HCT116 (cell line): ENCODE data around the gene LGI2. TPM values are rescaled to one million over a fixed set of nuclear protein-coding genes. Genes with fewer than 3 reads are reported as not detected.

Experiments used
- ATAC-seq: fragments of 200-7000 bp; cut with Tn5 transposase; 2 replicates; pipeline ENCODE4 v1.9.1; 2020; ENCODE audit warnings: mild to moderate bottlenecking, moderate library complexity
- BruUV-seq: library from RNA; stranded (reverse); fragments of 400-500 nt; replicated peaks from 2 replicates; lab custom pipeline; 2021; lab: Mats Ljungman, UMichigan
- CTCF ChIA-PET: fragments of 300-600 bp; sonication (Branson Sonifier 250); formaldehyde crosslinking; loops from one replicate; lab custom pipeline; 2021; ENCODE audit warnings: antibody characterized with exemption; lab: Charles Lee
- POLR2A ChIA-PET: fragments of 300-600, 350-600 bp; sonication (Branson Sonifier 250); formaldehyde crosslinking; loops from one replicate; lab custom pipeline; 2021; ENCODE audit warnings: antibody characterized with exemption; lab: Charles Lee
- RAD21 ChIA-PET, 2 experiments: fragments of 300-600 bp; sonication (Branson Sonifier 250); formaldehyde crosslinking; loops; one replicate each; lab custom pipeline; 2023; ENCODE audit warnings: low total read pairs in 2 of 2; ENCODE audit not compliant: uncharacterized antibody in 2 of 2, unreplicated experiment in 2 of 2, low non-redundant PET in 1 of 2; lab: Charles Lee
- DNase-seq: peaks from one replicate; pipeline ENCODE4 v3.0.0-alpha.2; 2010; ENCODE audit warnings: low read depth, low spot score
- H2AFZ ChIP-seq: fragments of 200-600 bp; shearing (Covaris generic), sonication (generic); 2 replicates; pipeline ENCODE4 v1.6.1; 2017; ENCODE audit warnings: low read depth, mixed run types, mixed read lengths, antibody characterized with exemption, low read length; ENCODE audit not compliant: poor library complexity, severe bottlenecking
- H3K27ac ChIP-seq: 2 replicates; pipeline ENCODE4 v1.5.1; 2012; ENCODE audit warnings: low read depth, low read length
- H3K27me3 ChIP-seq: fragments of 200-600 bp; sonication (generic); 2 replicates; pipeline ENCODE4 v1.6.1; 2016; ENCODE audit warnings: mixed run types, low read length, mixed read lengths; ENCODE audit not compliant: insufficient read depth
- H3K36me3 ChIP-seq, 2 experiments: fragments of 200-500 bp in 1 of 2; fragments of 200-600 bp in 1 of 2; sonication (Bioruptor generic) in 1 of 2; sonication (generic) in 1 of 2; 2 replicates each; pipeline versions ENCODE4 v1.5.1 to v1.6.1; 2014 to 2016; ENCODE audit warnings: low read length in 2 of 2, inconsistent platforms in 1 of 2, mixed read lengths in 1 of 2, mixed run types in 1 of 2; ENCODE audit not compliant: insufficient read depth in 2 of 2, control insufficient read depth in 1 of 2
- H3K4me1 ChIP-seq, 2 experiments: fragments of 200-600 bp in 1 of 2; sonication (generic) in 1 of 2; 2 replicates each; pipeline versions ENCODE4 v1.5.1 to v1.6.1; 2012 to 2017; ENCODE audit warnings: low read length in 2 of 2, inconsistent platforms in 1 of 2, mild to moderate bottlenecking in 1 of 2, mixed read lengths in 1 of 2, mixed run types in 1 of 2, moderate library complexity in 1 of 2; ENCODE audit not compliant: insufficient read depth in 2 of 2, control insufficient read depth in 1 of 2
- H3K4me2 ChIP-seq: fragments of 200-600 bp; sonication (generic); 2 replicates; pipeline ENCODE4 v1.6.1; 2017; ENCODE audit warnings: mixed run types, low read length, mixed read lengths
- H3K4me3 ChIP-seq, 2 experiments: fragments of 200-600 bp in 1 of 2; sonication (generic) in 1 of 2; replicated peaks in 1 of 2; 2 replicates each; pipeline ENCODE4 v1.5.1; 2011 to 2016; ENCODE audit warnings: low read length in 2 of 2, control low read depth in 1 of 2, low read depth in 1 of 2, mild to moderate bottlenecking in 1 of 2, mixed read lengths in 1 of 2, mixed run types in 1 of 2
- H3K79me2 ChIP-seq: fragments of 200-600 bp; sonication (generic); 2 replicates; pipeline ENCODE4 v1.6.1; 2017; ENCODE audit warnings: mild to moderate bottlenecking, mixed run types, low read length, moderate library complexity, mixed read lengths; ENCODE audit not compliant: insufficient read depth
- H3K9ac ChIP-seq: fragments of 200-600 bp; sonication (generic); 2 replicates; pipeline ENCODE4 v1.6.1; 2016; ENCODE audit warnings: low read length, mixed read lengths
- H3K9me2 ChIP-seq: fragments of 200-600 bp; sonication (generic), shearing (Covaris generic); 2 replicates; pipeline ENCODE4 v1.6.1; 2017; ENCODE audit warnings: mixed run types, mild to moderate bottlenecking, moderate library complexity; ENCODE audit not compliant: insufficient read depth
- H3K9me3 ChIP-seq, 2 experiments: fragments of 200-500 bp in 1 of 2; fragments of 200-600 bp in 1 of 2; sonication (Bioruptor generic) in 1 of 2; sonication (generic) in 1 of 2; 2 replicates each; pipeline ENCODE4 v1.6.1; 2014 to 2017; ENCODE audit warnings: low read length in 2 of 2, mixed read lengths in 2 of 2, inconsistent platforms in 1 of 2, low read depth in 1 of 2, mild to moderate bottlenecking in 1 of 2, mixed run types in 1 of 2, moderate library complexity in 1 of 2; ENCODE audit not compliant: control insufficient read depth in 1 of 2, insufficient read depth in 1 of 2
- H4K20me1 ChIP-seq: fragments of 200-600 bp; sonication (generic), shearing (Covaris generic); 2 replicates; pipeline ENCODE4 v1.6.1; 2017; ENCODE audit warnings: mixed run types, mild to moderate bottlenecking, moderate library complexity; ENCODE audit not compliant: insufficient read depth
- CTCF ChIP-seq, 3 experiments: fragments of 200-600 bp in 1 of 3; sonication (generic) in 1 of 3; IDR thresholded peaks in 2 of 3; conservative IDR thresholded peaks in 1 of 3; 2 replicates each; pipeline ENCODE4 v1.5.1; 2012 to 2017; ENCODE audit warnings: low read depth in 2 of 3, low read length in 2 of 3, antibody characterized with exemption in 1 of 3, borderline replicate concordance in 1 of 3, control low read depth in 1 of 3, mild to moderate bottlenecking in 1 of 3, mixed read lengths in 1 of 3, mixed run types in 1 of 3, moderate library complexity in 1 of 3; ENCODE audit not compliant: insufficient read depth in 1 of 3
- POLR2AphosphoS5 ChIP-seq: IDR thresholded peaks from 2 replicates; pipeline ENCODE4 v1.6.1; 2011; ENCODE audit warnings: mild to moderate bottlenecking, low read depth, low read length, moderate library complexity
- RAD21 ChIP-seq: IDR thresholded peaks from 2 replicates; pipeline ENCODE4 v1.6.1; 2012; ENCODE audit warnings: low read depth, mild to moderate bottlenecking
- SP1 ChIP-seq: IDR thresholded peaks from 2 replicates; pipeline ENCODE4 v1.6.1; 2012; ENCODE audit warnings: low read depth
- ZNF274 ChIP-seq: fragments of 200-500 bp; sonication (Bioruptor generic); IDR thresholded peaks from 2 replicates; pipeline ENCODE4 v1.6.1; 2014; ENCODE audit warnings: mild to moderate bottlenecking, low read depth, low read length, inconsistent platforms
- intact Hi-C: fragments of 100-400 bp; cut with micrococcal nuclease; formaldehyde crosslinking; loops from 2 replicates; pipeline ENCODE4 v1.10.0; 2022
- total RNA-seq: library from RNA; stranded (reverse); gene quantifications from one replicate; pipeline ENCODE4 v1.2.1, GENCODE V29; 2021; ENCODE audit not compliant: unreplicated experiment

Gene LGI2
- total RNA-seq, 1 experiment from 2014 or later = not detected

GRCh38 chr4:25021216-25021615 is 9.5 kb downstream of the LGI2 start:
- no peak overlapping the region for H3K27ac ChIP-seq
- no peak overlapping the region for H3K4me3 ChIP-seq
- no TSS peak for BruUV-seq
- H2AFZ ChIP-seq = no peak overlapping the region
- no peak overlapping the region for H3K4me2 ChIP-seq
- no peaks in the 10 kb centered on the region for H3K9me3 ChIP-seq
- no peaks in the 10 kb centered on the region for H3K4me1 ChIP-seq
- TF ChIP-seq RAD21 (no peak), CTCF (IDR thresholded peaks at IDR 0.05 in 2 of 3, conservative IDR thresholded peaks at IDR 0.05 in 1 of 3; ENCODE audit: borderline replicate concordance in 1 of 3, insufficient read depth in 1 of 3, low read depth in 2 of 3, low read length in 2 of 3) (no peak)
- no peaks in the 10 kb centered on the region for H3K9me2 ChIP-seq
- intact Hi-C loops = no loop called here
- no peaks in the 10 kb centered on the region for H3K36me3 ChIP-seq
- peaks cover 26% of the 10 kb centered on the region for H3K27me3 ChIP-seq
- no peak overlapping the region for H3K9ac ChIP-seq
- POLR2A ChIA-PET = no interaction called here
- no peak for ATAC-seq
- no peaks in the 10 kb centered on the region for H4K20me1 ChIP-seq
- DNase-seq = no peak
- RAD21 ChIA-PET = no interaction called here
- CTCF ChIA-PET = no interaction called here
- no peaks in the 10 kb centered on the region for H3K79me2 ChIP-seq

- ATAC-seq = no peak
- BruUV-seq = no TSS peak
These were observed 10.5 kb downstream of the LGI2 start for GRCh38 chr4:25020236-25020635.

More at GRCh38 chr4:25020236-25020635, 10.5 kb downstream of the LGI2 start:
- no peaks in the 10 kb centered on the region for H3K79me2 ChIP-seq
- DNase-seq = no peak
- no peak overlapping the region for H3K9ac ChIP-seq
- TF ChIP-seq ZNF274 (no peak), SP1 (no peak), POLR2AphosphoS5 (no peak)
- POLR2A ChIA-PET = no interaction called here
- no peaks in the 10 kb centered on the region for H4K20me1 ChIP-seq
- no peaks in the 10 kb centered on the region for H3K4me1 ChIP-seq
- H3K9me3 ChIP-seq = no peaks in the 10 kb centered on the region
- no peak overlapping the region for H3K4me2 ChIP-seq
- H3K9me2 ChIP-seq = no peaks in the 10 kb centered on the region
- H3K27ac ChIP-seq = no peak overlapping the region
- RAD21 ChIA-PET = no interaction called here
- CTCF ChIA-PET = no interaction called here
- peaks cover 22% of the 10 kb centered on the region for H3K27me3 ChIP-seq
- H3K36me3 ChIP-seq = no peaks in the 10 kb centered on the region
- intact Hi-C loops = no loop called here
- H3K4me3 ChIP-seq = no peak overlapping the region
- no peak overlapping the region for H2AFZ ChIP-seq
